SK-N-SH treated with all-trans-retinoic acid at 6 μM for 48 hours (cell line): ENCODE measurements around the gene SART3.

ENCODE experiments used
- ARNTL ChIP-seq: fragments of 450-650 bp; formaldehyde crosslinking; IDR thresholded peaks from 2 replicates; pipeline ENCODE4 v1.5.0; 2020; ENCODE audit warnings: low read depth, mild to moderate bottlenecking, moderate library complexity, borderline replicate concordance
- RARB ChIP-seq: fragments of 250-450 bp; sonication (Bioruptor Pico); IDR thresholded peaks from 2 replicates; pipeline ENCODE4 v1.8.0; 2021; ENCODE audit warnings: mild to moderate bottlenecking, moderate library complexity
- ZNF8 ChIP-seq: fragments of 450-650 bp; formaldehyde crosslinking; IDR thresholded peaks from 2 replicates; pipeline ENCODE4 v1.5.0; 2020; ENCODE audit warnings: mild to moderate bottlenecking, moderate library complexity

DNA sequence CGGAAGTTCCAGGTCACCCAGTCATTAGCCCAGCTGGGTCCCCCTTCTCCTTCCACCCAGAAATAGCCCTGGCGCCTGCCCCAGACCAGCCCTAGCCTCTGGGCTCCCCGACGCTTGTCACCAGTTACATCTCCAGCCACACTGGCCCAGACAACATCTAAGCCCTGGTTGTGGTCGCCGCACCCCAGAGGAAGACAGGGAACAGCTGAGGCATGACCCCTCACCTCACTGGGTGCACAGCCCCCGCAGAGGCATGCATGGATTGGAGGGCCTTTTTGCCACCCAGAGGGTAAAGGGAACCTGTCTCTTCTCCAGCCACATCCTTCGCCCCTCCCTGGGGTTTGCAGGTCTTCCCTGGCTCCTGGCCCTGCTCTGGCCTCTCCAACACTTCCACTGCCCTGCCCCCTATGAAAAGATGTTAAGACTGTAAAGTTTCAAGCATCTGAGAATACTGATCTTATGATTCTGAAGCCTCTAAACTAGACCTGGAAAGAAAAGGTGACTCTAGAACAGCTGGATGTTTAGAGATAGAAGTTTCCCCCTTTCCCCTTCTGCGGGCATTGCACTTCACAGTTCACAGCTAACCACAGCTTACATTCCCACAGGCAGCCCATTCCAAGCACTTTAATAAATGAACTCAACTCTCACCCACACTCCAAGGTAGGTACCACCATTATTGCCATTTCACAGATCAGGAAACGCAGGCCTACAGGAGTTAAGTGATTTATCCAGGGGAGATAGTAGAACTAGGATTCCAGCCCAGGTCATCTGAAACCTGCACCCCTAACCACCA lies 22.2 kb upstream of the SART3 start:
- TF ChIP-seq ARNTL (CRISPR knock-in tag) (no peak), RARB (CRISPR knock-in tag) (no peak), ZNF8 (no peak)
